SU-DHL-6 (cell line): Measurements from ENCODE around the gene ICE1.

Source experiments
- H2AFZ ChIP-seq: fragments of 200-600 bp; sonication (generic); 2 replicates; pipeline ENCODE4 v1.6.1; 2014; ENCODE audit warnings: low read depth, mild to moderate bottlenecking, moderate library complexity, mixed read lengths, antibody characterized with exemption, low read length; ENCODE audit not compliant: severe bottlenecking
- H3F3A ChIP-seq: fragments of 200-600 bp; shearing (Covaris generic); 2 replicates; pipeline ENCODE4 v1.6.0; 2016; ENCODE audit warnings: antibody characterized with exemption, mild to moderate bottlenecking; ENCODE audit not compliant: insufficient read depth
- H3K27ac ChIP-seq: fragments of 200-600 bp; sonication (generic); 2 replicates; pipeline ENCODE4 v1.5.1; 2016; ENCODE audit warnings: low read depth, mild to moderate bottlenecking, low read length, moderate library complexity, mixed read lengths
- H3K27me3 ChIP-seq: fragments of 200-600 bp; sonication (generic), shearing (Covaris generic); 2 replicates; pipeline ENCODE4 v1.6.0; 2014; ENCODE audit warnings: mild to moderate bottlenecking, low read length
- H3K36me3 ChIP-seq: fragments of 200-600 bp; sonication (generic); 2 replicates; pipeline ENCODE4 v1.6.1; 2014; ENCODE audit warnings: mild to moderate bottlenecking, low read length, mixed read lengths
- H3K4me2 ChIP-seq: fragments of 300-600, 200-600 bp; shearing (Covaris generic), sonication (generic); 2 replicates; pipeline ENCODE4 v1.6.0; 2014; ENCODE audit warnings: low read length, low read depth, mild to moderate bottlenecking; ENCODE audit not compliant: poor library complexity, severe bottlenecking
- H3K4me3 ChIP-seq: fragments of 200-600 bp; sonication (generic); 2 replicates; pipeline ENCODE4 v1.5.1; 2014; ENCODE audit warnings: antibody characterized with exemption, low read length, mild to moderate bottlenecking, mixed read lengths; ENCODE audit not compliant: insufficient read depth, poor library complexity, severe bottlenecking
- H3K79me2 ChIP-seq: fragments of 200-600 bp; sonication (generic); 2 replicates; pipeline ENCODE4 v1.6.1; 2014; ENCODE audit warnings: mild to moderate bottlenecking, low read length, moderate library complexity; ENCODE audit not compliant: insufficient read depth
- H3K9ac ChIP-seq: fragments of 200-600 bp; sonication (generic); 2 replicates; pipeline ENCODE4 v1.7.0; 2014; ENCODE audit warnings: mild to moderate bottlenecking, low read length
- H3K9me2 ChIP-seq: fragments of 200-600 bp; sonication (generic); replicated peaks from 2 replicates; pipeline ENCODE4 v1.6.1; 2014; ENCODE audit warnings: low read length; ENCODE audit not compliant: insufficient read depth
- H3K9me3 ChIP-seq: fragments of 200-600 bp; sonication (generic); 2 replicates; pipeline ENCODE4 v1.6.1; 2014; ENCODE audit warnings: low read length, mixed read lengths; ENCODE audit not compliant: insufficient read depth
- H4K20me1 ChIP-seq: fragments of 200-600 bp; sonication (generic); 2 replicates; pipeline ENCODE4 v1.6.1; 2014; ENCODE audit warnings: low read depth, mild to moderate bottlenecking, antibody characterized with exemption, low read length, moderate library complexity, mixed read lengths
- CTCF ChIP-seq: fragments of 200-600 bp; sonication (generic); IDR thresholded peaks from one replicate; pipeline ENCODE4 v1.5.1; 2017; ENCODE audit warnings: antibody characterized with exemption, mild to moderate bottlenecking, low read length, moderate library complexity; ENCODE audit not compliant: insufficient read depth, poor library complexity, severe bottlenecking
- EZH2phosphoT487 ChIP-seq: fragments of 200-600 bp; sonication (generic), shearing (Covaris generic); conservative IDR thresholded peaks from 2 replicates; pipeline ENCODE4 v1.6.1; 2018; ENCODE audit warnings: mild to moderate bottlenecking, antibody characterized with exemption, low read length, moderate library complexity, mixed read lengths

The ICE1 gene

DNA sequence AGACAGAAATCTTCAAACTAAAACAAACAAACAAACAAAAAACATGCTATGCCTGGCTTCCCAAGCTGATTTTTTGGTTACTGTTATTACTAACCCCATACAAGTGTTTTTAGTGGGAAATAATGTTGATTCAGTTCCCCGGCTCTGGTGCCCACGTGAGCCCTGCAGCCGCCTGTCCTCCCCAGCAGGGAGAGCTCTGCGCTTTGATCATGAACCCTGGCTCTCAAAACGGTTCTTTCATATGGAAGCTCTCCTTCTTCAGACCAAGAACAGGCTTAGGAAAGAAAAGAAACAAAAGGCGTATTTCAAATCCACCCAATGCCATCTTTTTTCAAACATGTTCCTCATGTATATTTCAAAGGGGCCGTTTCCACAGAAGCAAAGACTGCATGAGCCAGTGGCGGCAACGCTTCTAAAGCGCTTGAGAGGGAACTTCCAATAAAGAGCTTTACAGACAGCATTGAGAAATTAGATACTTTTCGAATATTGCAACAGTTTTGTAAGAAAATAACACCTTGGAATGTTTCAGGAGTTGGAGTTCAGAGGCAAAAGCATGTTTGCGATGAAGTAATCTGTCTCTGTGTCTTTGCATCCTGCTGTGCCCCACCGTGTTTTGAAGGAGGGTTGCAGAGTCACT, 74.8 kb downstream of the ICE1 start:
- TF ChIP-seq EZH2phosphoT487 (no peak), CTCF (peak; percentile 83)
- Histone ChIP-seq H3K79me2 (no peaks in the 10 kb centered on the region), H3K36me3 (no peaks in the 10 kb centered on the region), H3F3A (no peaks in the 10 kb centered on the region), H3K4me2 (no peak overlapping the region), H4K20me1 (no peaks in the 10 kb centered on the region), H3K9ac (no peak overlapping the region), H3K27me3 (no peaks in the 10 kb centered on the region), H3K4me3 (no peak overlapping the region), H3K9me3 (no peaks in the 10 kb centered on the region), H3K9me2 (no peaks in the 10 kb centered on the region), H3K27ac (no peak overlapping the region), H2AFZ (no peak overlapping the region)

GRCh38 chr5:5499442-5499841, 77.0 kb downstream of the ICE1 start:
- H3K27ac ChIP-seq: no peak overlapping the region
- no peaks in the 10 kb centered on the region for H3K79me2 ChIP-seq
- H3K9me3 ChIP-seq: no peaks in the 10 kb centered on the region
- H4K20me1 ChIP-seq: no peaks in the 10 kb centered on the region
- H3K9me2 ChIP-seq: no peaks in the 10 kb centered on the region
- no peaks in the 10 kb centered on the region for H3F3A ChIP-seq
- no peaks in the 10 kb centered on the region for H3K27me3 ChIP-seq
- TF ChIP-seq EZH2phosphoT487 (no peak), CTCF (no peak)
- H3K9ac ChIP-seq: no peak overlapping the region
- H3K4me3 ChIP-seq: no peak overlapping the region
- H3K4me2 ChIP-seq: no peak overlapping the region
- no peak overlapping the region for H2AFZ ChIP-seq
- no peaks in the 10 kb centered on the region for H3K36me3 ChIP-seq

GRCh38 chr5:5504325-5504724, 81.8 kb downstream of the ICE1 start:
- H3K9ac ChIP-seq: no peak overlapping the region
- no peaks in the 10 kb centered on the region for H3K79me2 ChIP-seq
- H3F3A ChIP-seq: no peaks in the 10 kb centered on the region
- H3K9me3 ChIP-seq: no peaks in the 10 kb centered on the region
- no peak overlapping the region for H2AFZ ChIP-seq
- H3K4me2 ChIP-seq: no peak overlapping the region
- no peak overlapping the region for H3K4me3 ChIP-seq
- no peaks in the 10 kb centered on the region for H3K27me3 ChIP-seq
- no peaks in the 10 kb centered on the region for H4K20me1 ChIP-seq
- TF ChIP-seq EZH2phosphoT487 (no peak), CTCF (no peak)
- no peak overlapping the region for H3K27ac ChIP-seq
- no peaks in the 10 kb centered on the region for H3K9me2 ChIP-seq
- no peaks in the 10 kb centered on the region for H3K36me3 ChIP-seq
